ENCODE results near the gene S100A1. TPM values are rescaled to one million over a fixed set of nuclear protein-coding genes. Genes with fewer than 3 reads are reported as not detected.

Gene S100A1
- total and polyA plus RNA-seq, 2 of the 13 experiments (the other 11 are each of a cell fraction or from before 2014, with no cell fraction given) = 120 to 251 TPM

DNA sequence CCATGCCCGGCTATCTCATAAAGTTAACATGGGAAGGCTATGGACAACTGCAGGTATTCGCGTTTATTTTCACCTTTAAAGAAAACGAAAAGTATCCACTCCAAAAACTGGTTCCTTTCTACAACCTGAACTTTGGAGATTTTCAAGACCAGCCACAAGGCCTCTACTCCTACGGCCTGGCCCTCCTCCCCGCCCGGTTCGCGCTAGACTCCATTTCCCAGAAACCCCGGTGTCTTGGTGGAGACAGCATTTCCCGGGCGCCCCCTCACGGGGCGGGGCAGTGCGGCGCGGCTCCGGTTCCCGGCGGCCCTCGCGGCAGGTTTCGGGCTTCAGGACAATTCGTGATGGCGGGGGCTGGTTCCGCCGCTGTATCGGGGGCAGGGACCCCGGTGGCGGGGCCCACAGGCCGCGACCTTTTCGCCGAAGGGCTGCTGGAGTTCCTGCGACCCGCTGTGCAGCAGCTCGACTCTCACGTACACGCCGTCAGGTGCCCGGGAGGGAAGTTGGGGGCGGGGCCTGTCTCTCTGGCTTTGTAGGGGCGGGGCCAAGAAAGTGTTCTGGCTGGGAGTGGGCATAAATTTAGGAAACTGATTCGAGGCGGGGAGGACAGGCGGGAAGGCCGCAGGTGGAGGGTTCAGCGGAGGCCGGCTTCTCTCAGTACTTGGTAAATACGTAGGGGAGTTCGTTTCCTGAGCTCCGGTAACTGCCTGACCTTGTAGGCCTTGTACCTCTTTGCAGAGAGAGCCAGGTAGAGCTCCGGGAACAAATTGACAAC lies 30.4 kb downstream of the S100A1 start, which contains the start of gene SNAPIN (continued):
- TF ChIP-seq ZNF407 (CRISPR knock-in tag; IDR thresholded peaks at IDR 0.05; ENCODE audit: not compliant biosample characterization) = no peak
- TF ChIP-seq ATRX (CRISPR knock-in tag; IDR thresholded peaks at IDR 0.05; ENCODE audit: borderline replicate concordance) = no peak
- peak; percentile 45; the same call in 1 of the 2 replicates for TF ChIP-seq DR1 (CRISPR knock-in tag; IDR thresholded peaks at IDR 0.05)
- TF ChIP-seq KLF11 (CRISPR knock-in tag; IDR thresholded peaks at IDR 0.05) = no peak
- peak; percentile 81 for TF ChIP-seq SP4 (CRISPR knock-in tag; IDR thresholded peaks at IDR 0.05)
- peak; percentile 84; the same call in 1 of the 2 replicates for TF ChIP-seq ZNF224 (CRISPR knock-in tag; IDR thresholded peaks at IDR 0.05)
- TF ChIP-seq, protein P1, sequence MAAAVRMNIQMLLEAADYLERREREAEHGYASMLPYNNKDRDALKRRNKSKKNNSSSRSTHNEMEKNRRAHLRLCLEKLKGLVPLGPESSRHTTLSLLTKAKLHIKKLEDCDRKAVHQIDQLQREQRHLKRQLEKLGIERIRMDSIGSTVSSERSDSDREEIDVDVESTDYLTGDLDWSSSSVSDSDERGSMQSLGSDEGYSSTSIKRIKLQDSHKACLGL (CRISPR knock-in tag; IDR thresholded peaks at IDR 0.05) = peak; percentile 68; the same call in 1 of the 2 replicates
- TF ChIP-seq RBFOX2 (IDR thresholded peaks at IDR 0.05; ENCODE audit: low read depth, low read length) = peak; percentile 92
- no peak for TF ChIP-seq STAG1 (CRISPR knock-in tag; IDR thresholded peaks at IDR 0.05)
- peak; percentile 37; the same call in 1 of the 2 replicates for TF ChIP-seq ZSCAN31 (CRISPR knock-in tag; IDR thresholded peaks at IDR 0.05; ENCODE audit: low read depth)
- peak in 1 of 2 experiments; percentile 75; a peak in 2 of 4 replicates for TF ChIP-seq KLF16 (CRISPR knock-in tag; IDR thresholded peaks at IDR 0.05)
- TF ChIP-seq MEIS2 (CRISPR knock-in tag; IDR thresholded peaks at IDR 0.05) = no peak
- no peak for TF ChIP-seq CEBPB (IDR thresholded peaks at IDR 0.05; ENCODE audit: borderline replicate concordance, low read depth, low read length)
- TF ChIP-seq ETS1 (CRISPR knock-in tag; IDR thresholded peaks at IDR 0.05) = no peak
- no peak for TF ChIP-seq SNAPC2 (CRISPR knock-in tag; IDR thresholded peaks at IDR 0.05)
- TF ChIP-seq ZNF563 (CRISPR knock-in tag; IDR thresholded peaks at IDR 0.05) = no peak
- TF ChIP-seq ZNF737 (CRISPR knock-in tag; IDR thresholded peaks at IDR 0.05; ENCODE audit: borderline replicate concordance) = no peak
- TF ChIP-seq TAF15 (IDR thresholded peaks at IDR 0.05; ENCODE audit: low read depth, low read length, poor library complexity, severe bottlenecking) = peak; percentile 52
- no peak for TF ChIP-seq ZKSCAN8 (CRISPR knock-in tag; IDR thresholded peaks at IDR 0.05; ENCODE audit: borderline replicate concordance)
- no peak for TF ChIP-seq PCBP1 (IDR thresholded peaks at IDR 0.05; ENCODE audit: borderline replicate concordance, low read depth, low read length)
